Left ventricle myocardium superior (tissue), 1 donor: Measurements from ENCODE around the gene DNAH1. TPM values are rescaled to one million over a fixed set of nuclear protein-coding genes. Genes with fewer than 3 reads are reported as not detected.

Source experiments
- ATAC-seq: fragments of 200-7000 bp; cut with Tn5 transposase; one replicate; pipeline ENCODE4 v1.9.1; 2020; ENCODE audit warnings: mild to moderate bottlenecking, moderate library complexity
- DNase-seq: peaks from one replicate; pipeline ENCODE4 v3.0.0-alpha.2; 2020
- intact Hi-C: fragments of 100-400 bp; cut with micrococcal nuclease; formaldehyde crosslinking; loops from one replicate; pipeline ENCODE4 v1.11.0; 2022
- total RNA-seq: library from RNA; stranded (reverse); fragmentation: NEBNext Ultra II Directional; extraction: Animal tissue kit (Norgen Biotek cat#: 25700); gene quantifications from one replicate; pipeline ENCODE4 v1.2.1, GENCODE V29; 2021
- donor health status: DM: no; HTN: yes; CAD: no; lungs with severe emphysema.

DNAH1 gene
- total RNA-seq, 1 donor from 2014 or later: 2.3 TPM

GRCh38 chr3:52396011-52396906, 80.1 kb downstream of the DNAH1 start:
- peak; percentile 20 for DNase-seq
- ATAC-seq: no peak
- intact Hi-C loops: no loop called here

GRCh38 chr3:52396907-52397591, 80.9 kb downstream of the DNAH1 start:
- intact Hi-C loops: no loop called here
- DNase-seq (peak; percentile 13), ATAC-seq (no peak)

- ATAC-seq (no peak), DNase-seq (peak; percentile 18)
- intact Hi-C loops: no loop called here
Measured at GRCh38 chr3:52397676-52398399, 81.7 kb downstream of the DNAH1 start.

GRCh38 chr3:52398670-52399081, 82.6 kb downstream of the DNAH1 start:
- intact Hi-C loops: no loop called here
- ATAC-seq: no peak
- DNase-seq: peak; percentile 19

- intact Hi-C loops: no loop called here
- DNase-seq: peak; percentile 20
Measured at GRCh38 chr3:52399131-52399530, 83.0 kb downstream of the DNAH1 start.

GRCh38 chr3:52399593-52399992, 83.5 kb downstream of the DNAH1 start:
- ATAC-seq (peak; percentile 5), DNase-seq (peak; percentile 19)
- intact Hi-C loops: no loop called here

More at GRCh38 chr3:52399131-52399530, 83.0 kb downstream of the DNAH1 start:
- no peak for ATAC-seq

GRCh38 chr3:52400275-52400793, 84.2 kb downstream of the DNAH1 start:
- intact Hi-C loops: no loop called here
- ATAC-seq: peak; percentile 62
- peak; percentile 32 for DNase-seq

GRCh38 chr3:52401021-52401420, 84.9 kb downstream of the DNAH1 start:
- intact Hi-C loops: no loop called here
- ATAC-seq (no peak), DNase-seq (peak; percentile 7)

GRCh38 chr3:52401551-52401950, 85.4 kb downstream of the DNAH1 start:
- DNase-seq: peak; percentile 10
- intact Hi-C loops: no loop called here
- ATAC-seq: no peak

- intact Hi-C loops: no loop called here
- no peak for ATAC-seq
- DNase-seq: peak; percentile 23
Measured at GRCh38 chr3:52402101-52402521, 86.0 kb downstream of the DNAH1 start.

GRCh38 chr3:52402706-52403270, 86.7 kb downstream of the DNAH1 start:
- intact Hi-C loops: no loop called here
- ATAC-seq (no peak), DNase-seq (peak; percentile 11)

GRCh38 chr3:52403271-52403841, 87.2 kb downstream of the DNAH1 start:
- intact Hi-C loops: no loop called here
- DNase-seq (peak; percentile 24), ATAC-seq (no peak)

GRCh38 chr3:52403955-52404354, 87.8 kb downstream of the DNAH1 start:
- DNase-seq: peak; percentile 28
- ATAC-seq: no peak
- intact Hi-C loops: no loop called here

GRCh38 chr3:52404391-52404790, 88.3 kb downstream of the DNAH1 start:
- intact Hi-C loops: no loop called here
- peak; percentile 27 for DNase-seq
- ATAC-seq: no peak

GRCh38 chr3:52405066-52405465, 88.9 kb downstream of the DNAH1 start:
- intact Hi-C loops: no loop called here
- no peak for ATAC-seq
- DNase-seq: peak; percentile 7

- intact Hi-C loops: no loop called here
- DNase-seq (peak; percentile 13), ATAC-seq (no peak)
Measured at GRCh38 chr3:52405601-52406110, 89.5 kb downstream of the DNAH1 start.

- peak; percentile 29 for DNase-seq
- intact Hi-C loops: no loop called here
- ATAC-seq: no peak
Measured at GRCh38 chr3:52406231-52406661, 90.1 kb downstream of the DNAH1 start.

- ATAC-seq (no peak), DNase-seq (peak; percentile 23)
- intact Hi-C loops: no loop called here
Measured at GRCh38 chr3:52406791-52407510, 90.8 kb downstream of the DNAH1 start.
